ENCODE data around the gene USP22.

USP22 gene

DNA sequence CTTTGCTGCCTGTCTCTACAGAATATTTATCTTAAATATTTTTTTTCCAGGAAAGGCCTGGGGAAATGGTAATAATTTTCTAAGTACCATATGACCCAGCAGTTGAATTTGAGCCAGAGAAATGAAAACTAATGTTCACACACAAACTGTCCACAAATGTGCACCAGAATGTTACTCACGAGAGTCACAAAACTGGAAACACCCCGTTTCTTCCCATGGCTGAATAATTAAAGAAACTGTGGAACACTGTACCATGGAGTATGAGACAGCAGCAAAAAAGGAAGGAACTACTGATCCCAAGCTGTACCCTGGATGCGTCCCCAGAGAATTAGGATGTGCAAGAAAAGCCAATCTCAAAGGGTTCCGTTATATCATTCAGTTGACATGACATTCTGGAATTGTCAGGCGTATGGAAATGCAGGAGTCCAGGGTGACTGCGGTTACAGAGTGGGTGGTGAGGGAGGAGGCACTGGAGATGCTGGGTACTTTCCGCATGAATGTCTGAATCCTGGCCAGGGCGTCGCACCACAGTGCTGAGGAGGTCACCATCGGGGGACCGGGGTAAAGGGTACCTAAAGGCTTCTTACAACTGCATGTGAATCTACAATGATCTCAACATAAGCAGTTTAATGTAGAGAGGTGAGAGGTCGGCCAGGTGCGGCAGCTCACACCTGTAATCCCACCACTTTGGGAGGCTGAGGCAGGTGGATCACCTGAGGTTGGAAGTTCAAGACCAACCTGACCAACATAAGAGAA, 34.5 kb downstream of the USP22 start:
- H3K4me1 ChIP-seq (ENCODE audit: control insufficient read depth, insufficient read depth, low read length): peaks cover 2% of the 10 kb centered on the region
- no peak overlapping the region for H3K4me3 ChIP-seq (ENCODE audit: low read length in 2 of 2)
- H3K36me3 ChIP-seq (ENCODE audit: control insufficient read depth in 2 of 2, insufficient read depth in 2 of 2, low read length in 2 of 2): peaks cover 84% of the 10 kb centered on the region in 2 donors
- no peak overlapping the region for H3K9ac ChIP-seq (ENCODE audit: low read length in 2 of 2)
- H3K27ac ChIP-seq (ENCODE audit: low read length): no peak overlapping the region
- H3K27me3 ChIP-seq (ENCODE audit: control insufficient read depth in 1 of 2, insufficient read depth in 2 of 2, low read length in 2 of 2): no peaks in the 10 kb centered on the region
- no peaks in the 10 kb centered on the region for H3K9me3 ChIP-seq (ENCODE audit: control insufficient read depth in 2 of 2, low read length in 2 of 2)

DNA sequence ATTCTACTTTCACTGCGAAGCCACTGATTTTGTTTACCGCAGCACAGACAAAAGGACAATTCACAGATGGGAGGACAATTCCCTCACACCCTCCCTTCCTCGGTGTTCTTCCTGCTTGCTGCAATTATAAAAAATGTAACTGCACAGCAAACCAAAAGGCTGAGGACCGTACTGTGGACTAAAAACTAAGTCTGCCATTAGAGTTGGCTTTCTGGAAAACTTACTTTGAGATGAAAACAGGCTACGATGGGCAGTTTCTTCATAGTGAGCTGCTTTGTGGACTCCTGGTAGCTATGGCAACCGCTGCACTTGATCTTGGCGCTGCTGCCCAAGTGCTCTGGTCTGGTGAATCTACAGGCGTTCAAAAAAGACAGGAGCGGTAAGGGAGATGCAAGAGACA, 35.2 kb downstream of the USP22 start:
- Histone ChIP-seq H3K27ac (ENCODE audit: low read length) (no peak overlapping the region), H3K27me3 (ENCODE audit: control insufficient read depth in 1 of 2, insufficient read depth in 2 of 2, low read length in 2 of 2) (no peaks in the 10 kb centered on the region), H3K9me3 (ENCODE audit: control insufficient read depth in 2 of 2, low read length in 2 of 2) (no peaks in the 10 kb centered on the region), H3K9ac (ENCODE audit: low read length in 2 of 2) (no peak overlapping the region), H3K36me3 (ENCODE audit: control insufficient read depth in 2 of 2, insufficient read depth in 2 of 2, low read length in 2 of 2) (peaks cover 81 to 83% of the 10 kb centered on the region in 2 donors), H3K4me1 (ENCODE audit: control insufficient read depth, insufficient read depth, low read length) (peaks cover under 1% of the 10 kb centered on the region), H3K4me3 (ENCODE audit: low read length in 2 of 2) (no peak overlapping the region)

DNA sequence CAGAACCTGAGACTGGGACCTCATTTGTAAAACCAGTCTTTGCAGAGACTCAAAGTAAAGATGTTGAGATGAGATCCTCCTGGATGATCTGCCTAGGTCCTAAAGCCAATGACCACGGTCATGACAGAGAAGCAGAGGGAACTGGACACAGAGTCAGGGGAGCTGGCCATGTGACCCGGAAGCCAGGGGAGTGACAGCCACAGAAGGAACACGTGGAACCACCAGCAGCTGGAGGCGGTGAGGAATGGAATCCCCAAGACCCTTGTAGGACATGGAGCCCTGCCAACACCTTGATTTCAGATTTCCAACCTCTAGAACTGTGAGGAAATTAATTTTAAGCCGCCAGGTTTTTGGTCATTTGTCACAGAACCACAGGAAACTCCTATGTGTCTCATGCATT, 37.0 kb downstream of the USP22 start:
- no peak overlapping the region for H3K9ac ChIP-seq (ENCODE audit: low read length in 2 of 2)

DNA sequence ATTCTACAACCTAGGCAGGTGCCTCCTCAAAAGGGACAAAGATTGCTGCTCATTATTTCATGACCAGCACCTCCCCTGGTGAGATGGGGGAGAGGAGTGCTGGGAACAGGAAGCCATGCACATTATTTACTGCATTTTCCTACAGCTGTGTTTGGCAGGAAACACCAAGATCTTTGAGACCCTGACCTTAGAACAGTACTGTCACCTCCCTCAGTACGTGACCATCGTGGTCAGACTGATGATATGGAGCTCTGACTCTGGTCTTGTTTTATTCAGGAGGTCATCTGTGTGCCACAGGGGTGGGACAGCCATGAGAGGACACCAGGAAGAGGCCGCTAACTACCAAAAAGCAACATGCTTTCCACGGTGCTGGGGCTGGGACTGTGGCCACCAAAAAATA, 37.4 kb downstream of the USP22 start:
- no peaks in the 10 kb centered on the region for H3K27me3 ChIP-seq (ENCODE audit: control insufficient read depth in 1 of 2, insufficient read depth in 2 of 2, low read length in 2 of 2)
- peaks cover 68 to 72% of the 10 kb centered on the region in 2 donors for H3K36me3 ChIP-seq (ENCODE audit: control insufficient read depth in 2 of 2, insufficient read depth in 2 of 2, low read length in 2 of 2)
- H3K9me3 ChIP-seq (ENCODE audit: control insufficient read depth in 2 of 2, low read length in 2 of 2): no peaks in the 10 kb centered on the region
- no peak overlapping the region for H3K4me3 ChIP-seq (ENCODE audit: low read length in 2 of 2)
- H3K4me1 ChIP-seq (ENCODE audit: control insufficient read depth, insufficient read depth, low read length): peaks cover 16% of the 10 kb centered on the region
- no peak overlapping the region for H3K9ac ChIP-seq (ENCODE audit: low read length in 2 of 2)
- no peak overlapping the region for H3K27ac ChIP-seq (ENCODE audit: low read length)

More for the DNA sequence above, 37.0 kb downstream of the USP22 start:
- peaks cover 71 to 74% of the 10 kb centered on the region in 2 donors for H3K36me3 ChIP-seq (ENCODE audit: control insufficient read depth in 2 of 2, insufficient read depth in 2 of 2, low read length in 2 of 2)
- H3K27ac ChIP-seq (ENCODE audit: low read length): no peak overlapping the region
- peaks cover 12% of the 10 kb centered on the region for H3K4me1 ChIP-seq (ENCODE audit: control insufficient read depth, insufficient read depth, low read length)
- H3K9me3 ChIP-seq (ENCODE audit: control insufficient read depth in 2 of 2, low read length in 2 of 2): no peaks in the 10 kb centered on the region
- H3K27me3 ChIP-seq (ENCODE audit: control insufficient read depth in 1 of 2, insufficient read depth in 2 of 2, low read length in 2 of 2): no peaks in the 10 kb centered on the region
- H3K4me3 ChIP-seq (ENCODE audit: low read length in 2 of 2): no peak overlapping the region

DNA sequence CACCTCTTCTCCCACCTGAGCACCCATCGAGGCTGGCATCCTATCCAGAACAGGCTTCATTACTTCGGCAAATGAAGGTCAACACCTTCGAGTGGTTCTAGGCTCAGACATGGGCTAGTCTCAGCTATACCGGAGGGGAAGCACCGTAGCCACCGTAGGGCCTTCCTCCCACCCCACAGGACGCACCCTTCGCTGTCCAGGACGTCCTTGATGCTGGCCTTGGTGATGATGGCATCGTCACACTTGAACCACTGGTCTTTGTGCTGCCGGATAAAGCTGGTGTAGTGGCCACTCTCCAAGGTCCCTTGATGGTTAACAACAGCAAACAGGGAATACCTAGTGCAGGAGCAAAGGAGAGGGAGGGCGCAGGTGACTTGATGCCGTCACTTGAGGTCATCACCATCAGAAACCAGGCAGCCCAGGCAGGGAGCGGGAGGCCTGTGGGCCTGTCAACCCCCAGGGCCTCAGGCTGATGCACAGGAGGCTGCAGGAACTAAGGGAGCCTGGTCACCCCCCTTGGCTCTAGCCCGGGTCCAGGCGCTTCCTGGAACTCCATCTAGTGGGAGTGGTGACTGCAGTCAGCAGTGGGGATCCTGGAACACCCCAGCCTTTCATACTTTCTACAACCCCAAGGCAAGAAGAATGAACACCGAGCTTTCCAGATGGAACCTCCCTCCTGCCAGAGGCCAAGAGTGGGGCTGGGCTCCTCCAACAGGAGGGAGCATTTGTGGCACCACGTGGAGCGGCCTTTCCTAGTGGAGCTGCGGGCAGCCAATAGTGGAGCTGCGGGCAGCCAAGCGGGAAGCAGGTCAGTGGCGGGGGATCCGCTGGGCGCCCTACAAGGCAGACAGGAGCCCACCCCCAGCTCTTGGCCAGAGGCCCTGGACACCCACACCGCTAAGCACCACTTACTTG, 38.5 kb downstream of the USP22 start:
- H3K4me1 ChIP-seq (ENCODE audit: control insufficient read depth, insufficient read depth, low read length): peaks cover 27% of the 10 kb centered on the region
- no peaks in the 10 kb centered on the region for H3K9me3 ChIP-seq (ENCODE audit: control insufficient read depth in 2 of 2, low read length in 2 of 2)
- H3K36me3 ChIP-seq (ENCODE audit: control insufficient read depth in 2 of 2, insufficient read depth in 2 of 2, low read length in 2 of 2): peaks cover 66% of the 10 kb centered on the region in 2 donors
- no peak overlapping the region for H3K9ac ChIP-seq (ENCODE audit: low read length in 2 of 2)
- no peaks in the 10 kb centered on the region for H3K27me3 ChIP-seq (ENCODE audit: control insufficient read depth in 1 of 2, insufficient read depth in 2 of 2, low read length in 2 of 2)
- H3K27ac ChIP-seq (ENCODE audit: low read length): no peak overlapping the region
- no peak overlapping the region for H3K4me3 ChIP-seq (ENCODE audit: low read length in 2 of 2)

DNA sequence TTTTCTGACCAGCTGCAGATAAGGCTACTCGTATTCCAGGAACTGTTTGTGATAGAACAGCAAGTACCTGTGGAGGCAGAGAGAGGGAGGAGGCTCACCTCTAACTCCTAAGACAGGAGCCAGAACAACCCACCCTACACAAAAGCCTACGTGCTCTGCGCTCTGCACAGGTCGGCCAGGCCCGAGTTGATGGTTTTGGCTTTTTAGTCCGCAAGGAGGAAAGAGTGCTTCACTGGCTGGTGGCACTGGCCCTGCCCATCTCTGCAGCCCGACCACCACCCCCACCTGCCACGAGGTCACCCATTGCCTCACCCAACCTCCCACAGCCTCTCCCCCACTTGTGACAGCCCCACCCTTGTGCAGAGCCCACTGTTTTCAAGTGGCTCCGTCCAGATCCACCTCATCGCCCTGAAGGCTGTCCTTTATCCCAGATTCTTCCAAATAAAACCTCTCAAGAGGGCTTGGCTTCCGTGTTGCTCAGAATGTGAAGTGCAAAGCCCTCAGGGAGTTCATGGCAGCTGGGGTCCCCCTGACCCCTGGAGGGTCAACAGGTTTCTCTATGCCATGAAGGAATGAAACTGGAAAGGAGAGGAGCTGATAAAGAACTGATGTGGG, 39.7 kb downstream of the USP22 start:
- H3K4me1 ChIP-seq (ENCODE audit: control insufficient read depth, insufficient read depth, low read length): peaks cover 38% of the 10 kb centered on the region
- H3K36me3 ChIP-seq (ENCODE audit: control insufficient read depth in 2 of 2, insufficient read depth in 2 of 2, low read length in 2 of 2): peaks cover 57 to 58% of the 10 kb centered on the region in 2 donors
- no peaks in the 10 kb centered on the region for H3K27me3 ChIP-seq (ENCODE audit: control insufficient read depth in 1 of 2, insufficient read depth in 2 of 2, low read length in 2 of 2)
- no peak overlapping the region for H3K9ac ChIP-seq (ENCODE audit: low read length in 2 of 2)
- H3K4me3 ChIP-seq (ENCODE audit: low read length in 2 of 2): no peak overlapping the region
- no peaks in the 10 kb centered on the region for H3K9me3 ChIP-seq (ENCODE audit: control insufficient read depth in 2 of 2, low read length in 2 of 2)
- H3K27ac ChIP-seq (ENCODE audit: low read length): peak overlapping the region; percentile 18

DNA sequence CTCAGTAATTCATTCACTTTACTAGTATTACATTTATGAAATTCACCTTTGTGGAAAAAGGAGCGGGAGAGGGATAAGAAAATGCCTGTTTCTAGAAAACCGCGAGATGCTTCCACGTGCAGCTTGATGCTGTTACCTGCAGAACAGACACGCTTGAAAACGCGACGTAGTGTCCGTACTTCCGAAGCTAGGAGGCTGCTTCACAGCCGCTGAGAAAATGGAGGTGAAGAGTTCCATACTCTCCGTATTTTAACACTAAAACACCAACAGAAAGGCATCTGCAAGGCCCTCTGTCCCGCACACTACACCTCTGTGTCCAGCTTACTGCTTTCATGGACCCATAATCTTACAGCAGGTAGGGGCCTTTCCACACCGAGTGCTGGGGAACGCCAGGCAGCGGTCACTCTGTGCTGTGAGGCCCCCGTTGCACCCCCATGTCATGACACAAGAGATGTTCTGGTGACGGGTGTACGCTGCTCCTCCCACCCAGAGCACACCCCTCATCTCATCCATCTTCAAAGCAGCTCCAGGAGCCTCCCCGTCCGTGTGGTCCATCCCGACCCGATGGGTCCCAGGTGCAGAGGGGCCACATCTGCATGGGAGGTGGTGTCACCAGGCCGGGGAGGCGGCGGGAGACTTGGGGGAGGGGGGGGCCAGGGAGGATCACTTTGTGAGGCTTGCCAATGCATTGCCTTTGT, 40.4 kb downstream of the USP22 start:
- no peak overlapping the region for H3K27ac ChIP-seq (ENCODE audit: low read length)
- no peak overlapping the region for H3K4me3 ChIP-seq (ENCODE audit: low read length in 2 of 2)
- H3K4me1 ChIP-seq (ENCODE audit: control insufficient read depth, insufficient read depth, low read length): peaks cover 40% of the 10 kb centered on the region
- H3K9ac ChIP-seq (ENCODE audit: low read length in 2 of 2): no peak overlapping the region
- peaks cover 50 to 52% of the 10 kb centered on the region in 2 donors for H3K36me3 ChIP-seq (ENCODE audit: control insufficient read depth in 2 of 2, insufficient read depth in 2 of 2, low read length in 2 of 2)
- H3K9me3 ChIP-seq (ENCODE audit: control insufficient read depth in 2 of 2, low read length in 2 of 2): no peaks in the 10 kb centered on the region
- H3K27me3 ChIP-seq (ENCODE audit: control insufficient read depth in 1 of 2, insufficient read depth in 2 of 2, low read length in 2 of 2): no peaks in the 10 kb centered on the region

DNA sequence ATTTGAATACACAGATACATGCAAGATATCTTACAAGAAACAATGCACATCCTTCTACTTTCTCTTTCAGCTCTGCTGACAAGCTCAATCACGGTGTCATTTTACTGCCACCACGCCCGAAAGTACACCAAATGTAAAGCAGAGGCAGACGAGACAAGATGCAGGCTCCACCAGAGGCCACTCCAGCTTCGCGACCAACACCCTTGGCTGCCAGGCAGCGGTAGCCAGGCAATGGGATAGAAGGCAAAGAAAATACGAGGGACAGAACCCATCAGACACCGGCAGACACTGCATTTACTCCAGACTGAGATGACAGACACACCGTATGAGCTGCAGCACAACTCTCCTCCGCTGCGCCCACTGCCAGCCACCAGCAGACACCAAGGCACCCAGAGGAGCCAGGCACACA, 41.0 kb downstream of the USP22 start:
- Histone ChIP-seq H3K9ac (ENCODE audit: low read length in 2 of 2) (no peak overlapping the region), H3K4me1 (ENCODE audit: control insufficient read depth, insufficient read depth, low read length) (peaks cover 44% of the 10 kb centered on the region), H3K9me3 (ENCODE audit: control insufficient read depth in 2 of 2, low read length in 2 of 2) (no peaks in the 10 kb centered on the region), H3K36me3 (ENCODE audit: control insufficient read depth in 2 of 2, insufficient read depth in 2 of 2, low read length in 2 of 2) (peaks cover 44 to 45% of the 10 kb centered on the region in 2 donors), H3K27me3 (ENCODE audit: control insufficient read depth in 1 of 2, insufficient read depth in 2 of 2, low read length in 2 of 2) (no peaks in the 10 kb centered on the region), H3K27ac (ENCODE audit: low read length) (peak overlapping the region; percentile 31), H3K4me3 (ENCODE audit: low read length in 2 of 2) (no peak overlapping the region)

DNA sequence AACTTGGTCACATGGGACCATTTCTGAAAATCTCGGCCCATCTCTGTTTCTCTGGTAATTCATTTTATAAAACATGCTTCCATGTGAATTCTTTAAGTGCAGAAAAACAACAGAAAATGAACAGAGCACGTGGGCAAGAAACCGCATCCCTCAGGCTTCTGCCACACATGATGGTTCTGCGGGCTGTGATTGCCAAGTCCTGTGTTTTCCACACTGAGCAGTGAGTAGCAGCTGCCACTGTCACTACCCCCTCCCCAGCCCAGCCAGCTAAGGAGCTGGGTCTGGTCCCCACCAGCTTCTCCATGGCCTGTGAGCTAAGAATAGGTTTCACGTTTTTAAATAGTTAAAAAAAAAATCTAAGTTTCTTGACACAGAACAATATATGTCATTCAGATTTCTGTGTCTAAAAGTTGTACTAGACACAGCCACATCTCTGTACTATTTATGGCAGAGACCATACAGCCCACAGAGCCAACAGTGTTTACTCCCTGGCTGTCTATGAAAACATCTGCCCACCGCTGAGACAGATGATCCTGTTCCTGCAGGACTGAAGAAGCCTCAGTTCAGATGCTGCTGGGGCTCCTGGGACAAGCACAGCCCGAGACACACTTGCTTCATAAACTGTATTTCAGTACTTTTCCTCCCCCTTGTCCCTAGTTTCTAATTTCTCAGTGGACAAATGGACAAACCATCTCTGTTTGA, 41.5 kb downstream of the USP22 start:
- no peak overlapping the region for H3K9ac ChIP-seq (ENCODE audit: low read length in 2 of 2)
- peaks cover 38 to 42% of the 10 kb centered on the region in 2 donors for H3K36me3 ChIP-seq (ENCODE audit: control insufficient read depth in 2 of 2, insufficient read depth in 2 of 2, low read length in 2 of 2)
- H3K9me3 ChIP-seq (ENCODE audit: control insufficient read depth in 2 of 2, low read length in 2 of 2): no peaks in the 10 kb centered on the region
- peaks cover 44% of the 10 kb centered on the region for H3K4me1 ChIP-seq (ENCODE audit: control insufficient read depth, insufficient read depth, low read length)
- no peak overlapping the region for H3K4me3 ChIP-seq (ENCODE audit: low read length in 2 of 2)
- H3K27ac ChIP-seq (ENCODE audit: low read length): peak overlapping the region; percentile 31
- no peaks in the 10 kb centered on the region for H3K27me3 ChIP-seq (ENCODE audit: control insufficient read depth in 1 of 2, insufficient read depth in 2 of 2, low read length in 2 of 2)
